Measurements from ENCODE around the gene RNU6-8. TPM values are rescaled to one million over a fixed set of nuclear protein-coding genes. Genes with fewer than 3 reads are reported as not detected.

Gene RNU6-8
- total RNA-seq, 1 experiment from 2014 or later: not detected

DNA sequence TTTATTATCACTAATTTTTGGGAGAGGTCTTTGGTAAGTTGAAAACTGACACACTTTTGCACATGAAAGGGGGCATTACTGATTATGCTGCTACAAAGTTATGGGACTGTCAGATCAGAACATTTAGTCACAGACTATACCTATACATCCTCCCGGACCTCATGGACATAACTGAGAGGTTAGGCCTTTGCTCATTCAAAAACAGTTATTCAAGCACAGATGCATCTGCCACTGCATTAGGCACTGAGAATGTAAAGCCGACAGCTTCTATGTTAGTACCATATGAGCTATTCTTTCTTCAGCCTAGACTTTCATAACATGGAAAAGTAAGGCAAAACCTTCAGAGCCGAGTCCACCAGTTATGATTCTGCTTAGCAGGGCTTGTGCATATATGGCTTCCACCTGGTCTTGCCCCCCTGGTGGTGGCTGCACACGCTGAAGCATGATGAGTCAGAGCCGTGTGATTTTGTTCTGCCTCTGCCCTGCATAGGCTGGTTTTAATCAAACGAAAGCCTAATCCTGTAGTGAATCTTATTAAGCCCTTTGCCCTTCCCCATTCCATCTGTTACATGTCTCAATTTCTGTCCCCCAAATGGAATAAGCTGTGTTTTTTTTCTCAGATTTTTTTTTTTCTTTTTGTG lies 21.8 kb upstream of the RNU6-8 start:
- H3K36me3 Mint-ChIP-seq: no peaks in the 10 kb centered on the region
- TF ChIP-seq, protein P1, sequence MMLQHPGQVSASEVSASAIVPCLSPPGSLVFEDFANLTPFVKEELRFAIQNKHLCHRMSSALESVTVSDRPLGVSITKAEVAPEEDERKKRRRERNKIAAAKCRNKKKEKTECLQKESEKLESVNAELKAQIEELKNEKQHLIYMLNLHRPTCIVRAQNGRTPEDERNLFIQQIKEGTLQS (CRISPR knock-in tag; conservative IDR thresholded peaks at IDR 0.05): no peak
- TF ChIP-seq ZNF219 (CRISPR knock-in tag; IDR thresholded peaks at IDR 0.05; ENCODE audit: borderline replicate concordance) (no peak), IRF2 (CRISPR knock-in tag; IDR thresholded peaks at IDR 0.05; ENCODE audit: borderline replicate concordance, low read depth) (no peak), RORB (CRISPR knock-in tag; IDR thresholded peaks at IDR 0.05) (no peak), ZNF423 (CRISPR knock-in tag; IDR thresholded peaks at IDR 0.05) (no peak), CREM (CRISPR knock-in tag; IDR thresholded peaks at IDR 0.05) (no peak), TEAD1 (CRISPR knock-in tag; IDR thresholded peaks at IDR 0.05) (no peak), PRRX2 (CRISPR knock-in tag; IDR thresholded peaks at IDR 0.05) (no peak), TEAD4 (CRISPR knock-in tag; IDR thresholded peaks at IDR 0.05) (no peak)
- TF ChIP-seq, protein P2, sequence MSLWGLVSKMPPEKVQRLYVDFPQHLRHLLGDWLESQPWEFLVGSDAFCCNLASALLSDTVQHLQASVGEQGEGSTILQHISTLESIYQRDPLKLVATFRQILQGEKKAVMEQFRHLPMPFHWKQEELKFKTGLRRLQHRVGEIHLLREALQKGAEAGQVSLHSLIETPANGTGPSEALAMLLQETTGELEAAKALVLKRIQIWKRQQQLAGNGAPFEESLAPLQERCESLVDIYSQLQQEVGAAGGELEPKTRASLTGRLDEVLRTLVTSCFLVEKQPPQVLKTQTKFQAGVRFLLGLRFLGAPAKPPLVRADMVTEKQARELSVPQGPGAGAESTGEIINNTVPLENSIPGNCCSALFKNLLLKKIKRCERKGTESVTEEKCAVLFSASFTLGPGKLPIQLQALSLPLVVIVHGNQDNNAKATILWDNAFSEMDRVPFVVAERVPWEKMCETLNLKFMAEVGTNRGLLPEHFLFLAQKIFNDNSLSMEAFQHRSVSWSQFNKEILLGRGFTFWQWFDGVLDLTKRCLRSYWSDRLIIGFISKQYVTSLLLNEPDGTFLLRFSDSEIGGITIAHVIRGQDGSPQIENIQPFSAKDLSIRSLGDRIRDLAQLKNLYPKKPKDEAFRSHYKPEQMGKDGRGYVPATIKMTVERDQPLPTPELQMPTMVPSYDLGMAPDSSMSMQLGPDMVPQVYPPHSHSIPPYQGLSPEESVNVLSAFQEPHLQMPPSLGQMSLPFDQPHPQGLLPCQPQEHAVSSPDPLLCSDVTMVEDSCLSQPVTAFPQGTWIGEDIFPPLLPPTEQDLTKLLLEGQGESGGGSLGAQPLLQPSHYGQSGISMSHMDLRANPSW (CRISPR knock-in tag; conservative IDR thresholded peaks at IDR 0.05; ENCODE audit: low read depth): no peak
- TF ChIP-seq, protein P3, sequence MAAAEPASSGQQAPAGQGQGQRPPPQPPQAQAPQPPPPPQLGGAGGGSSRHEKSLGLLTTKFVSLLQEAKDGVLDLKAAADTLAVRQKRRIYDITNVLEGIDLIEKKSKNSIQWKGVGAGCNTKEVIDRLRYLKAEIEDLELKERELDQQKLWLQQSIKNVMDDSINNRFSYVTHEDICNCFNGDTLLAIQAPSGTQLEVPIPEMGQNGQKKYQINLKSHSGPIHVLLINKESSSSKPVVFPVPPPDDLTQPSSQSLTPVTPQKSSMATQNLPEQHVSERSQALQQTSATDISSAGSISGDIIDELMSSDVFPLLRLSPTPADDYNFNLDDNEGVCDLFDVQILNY (CRISPR knock-in tag; IDR thresholded peaks at IDR 0.05): no peak
- TF ChIP-seq, protein P4, sequence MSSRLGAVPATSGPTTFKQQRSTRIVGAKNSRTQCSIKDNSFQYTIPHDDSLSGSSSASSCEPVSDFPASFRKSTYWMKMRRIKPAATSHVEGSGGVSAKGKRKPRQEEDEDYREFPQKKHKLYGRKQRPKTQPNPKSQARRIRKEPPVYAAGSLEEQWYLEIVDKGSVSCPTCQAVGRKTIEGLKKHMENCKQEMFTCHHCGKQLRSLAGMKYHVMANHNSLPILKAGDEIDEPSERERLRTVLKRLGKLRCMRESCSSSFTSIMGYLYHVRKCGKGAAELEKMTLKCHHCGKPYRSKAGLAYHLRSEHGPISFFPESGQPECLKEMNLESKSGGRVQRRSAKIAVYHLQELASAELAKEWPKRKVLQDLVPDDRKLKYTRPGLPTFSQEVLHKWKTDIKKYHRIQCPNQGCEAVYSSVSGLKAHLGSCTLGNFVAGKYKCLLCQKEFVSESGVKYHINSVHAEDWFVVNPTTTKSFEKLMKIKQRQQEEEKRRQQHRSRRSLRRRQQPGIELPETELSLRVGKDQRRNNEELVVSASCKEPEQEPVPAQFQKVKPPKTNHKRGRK (CRISPR knock-in tag; IDR thresholded peaks at IDR 0.05; ENCODE audit: borderline replicate concordance): no peak
- peaks cover 3% of the 10 kb centered on the region; the same call in 1 of the 2 replicates for H3K4me1 Mint-ChIP-seq
- POLR2A ChIA-PET: no interaction called here
- ATAC-seq (no peak), DNase-seq (ENCODE audit: low spot score) (peak; percentile 12)
- H3K27ac Mint-ChIP-seq: no peak overlapping the region
- H3K4me3 Mint-ChIP-seq: no peak overlapping the region
- no peaks in the 10 kb centered on the region for H3K9me3 Mint-ChIP-seq
- H3K27me3 Mint-ChIP-seq (ENCODE audit: low read depth): no peaks in the 10 kb centered on the region; the same call in 1 of the 2 replicates
- CTCF ChIA-PET: no interaction called here

DNA sequence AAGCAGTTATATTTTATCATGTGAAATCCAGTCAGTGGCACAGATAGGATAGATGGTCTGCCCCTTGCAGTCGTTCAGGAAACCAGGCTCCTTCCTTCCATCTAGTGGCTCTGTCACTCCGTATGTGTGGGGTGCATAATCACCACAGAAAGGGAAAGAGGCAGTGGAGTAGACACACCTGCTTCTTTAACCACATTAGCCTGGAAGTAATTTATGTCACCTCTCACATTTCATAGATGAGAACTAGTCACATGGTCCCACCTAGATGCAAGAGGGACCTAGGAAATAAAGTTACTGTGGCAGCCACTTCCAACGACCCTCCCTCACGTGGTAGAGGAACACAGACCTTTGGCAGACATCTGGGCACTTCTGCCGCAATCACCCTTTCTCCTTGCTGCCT lies 14.2 kb upstream of the RNU6-8 start:
- POLR2A ChIA-PET: no interaction called here
- Mint-ChIP-seq H3K4me1 (peaks cover 5% of the 10 kb centered on the region; the same call in 1 of the 2 replicates), H3K36me3 (no peaks in the 10 kb centered on the region), H3K9me3 (no peaks in the 10 kb centered on the region), H3K27me3 (ENCODE audit: low read depth) (no peaks in the 10 kb centered on the region; the same call in 1 of the 2 replicates), H3K4me3 (no peak overlapping the region), H3K27ac (no peak overlapping the region)
- CTCF ChIA-PET: no interaction called here
- TF ChIP-seq, protein P4 (CRISPR knock-in tag; IDR thresholded peaks at IDR 0.05; ENCODE audit: borderline replicate concordance): no peak
- TF ChIP-seq RORB (CRISPR knock-in tag; IDR thresholded peaks at IDR 0.05) (no peak), FOXJ3 (CRISPR knock-in tag; IDR thresholded peaks at IDR 0.05; ENCODE audit: borderline replicate concordance) (no peak), CREM (CRISPR knock-in tag; IDR thresholded peaks at IDR 0.05) (no peak)
- ATAC-seq (peak; percentile 53; the same call in 1 of the 2 replicates), DNase-seq (ENCODE audit: low spot score) (no peak)

DNA sequence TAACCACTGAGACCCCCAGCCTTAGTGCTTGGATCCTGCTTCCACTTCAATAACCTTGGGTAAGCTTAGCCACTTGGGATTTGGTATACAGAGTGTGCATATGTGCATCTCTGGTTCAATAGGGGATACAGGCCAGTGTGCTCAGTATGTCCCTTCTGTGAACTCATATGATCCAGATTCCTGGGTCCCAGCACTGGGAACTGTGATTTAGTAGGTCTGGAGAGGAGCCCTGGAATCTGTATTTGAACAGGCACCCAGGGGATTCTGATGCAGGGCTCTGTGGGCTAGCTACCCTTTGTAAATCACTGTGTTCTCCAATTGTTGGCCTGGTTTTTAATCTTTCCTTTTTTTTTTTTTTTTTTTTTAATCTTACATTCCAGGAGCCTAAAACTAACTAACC lies 9.8 kb upstream of the RNU6-8 start:
- DNase-seq (ENCODE audit: low spot score): no peak
- Mint-ChIP-seq H3K36me3 (no peaks in the 10 kb centered on the region), H3K27ac (no peak overlapping the region), H3K4me3 (no peak overlapping the region), H3K27me3 (ENCODE audit: low read depth) (no peaks in the 10 kb centered on the region; the same call in 1 of the 2 replicates), H3K9me3 (no peaks in the 10 kb centered on the region), H3K4me1 (no peaks in the 10 kb centered on the region)
- ATAC-seq: no peak
- ChIA-PET CTCF (no interaction called here), POLR2A (no interaction called here)
- TF ChIP-seq, protein P5, sequence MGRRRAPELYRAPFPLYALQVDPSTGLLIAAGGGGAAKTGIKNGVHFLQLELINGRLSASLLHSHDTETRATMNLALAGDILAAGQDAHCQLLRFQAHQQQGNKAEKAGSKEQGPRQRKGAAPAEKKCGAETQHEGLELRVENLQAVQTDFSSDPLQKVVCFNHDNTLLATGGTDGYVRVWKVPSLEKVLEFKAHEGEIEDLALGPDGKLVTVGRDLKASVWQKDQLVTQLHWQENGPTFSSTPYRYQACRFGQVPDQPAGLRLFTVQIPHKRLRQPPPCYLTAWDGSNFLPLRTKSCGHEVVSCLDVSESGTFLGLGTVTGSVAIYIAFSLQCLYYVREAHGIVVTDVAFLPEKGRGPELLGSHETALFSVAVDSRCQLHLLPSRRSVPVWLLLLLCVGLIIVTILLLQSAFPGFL (CRISPR knock-in tag; IDR thresholded peaks at IDR 0.05; ENCODE audit: borderline replicate concordance): no peak
- no peak for TF ChIP-seq SP1 (CRISPR knock-in tag; conservative IDR thresholded peaks at IDR 0.05)
- TF ChIP-seq CBFB (CRISPR knock-in tag; IDR thresholded peaks at IDR 0.05; ENCODE audit: low read depth): no peak

All from WTC11 (cell line).